Cerebellar nuclear complex (tissue), 1 donor: ENCODE data around the gene TEAD3.
A peak's percentile ranks its signal among the peaks of the same experiment; 100 is the strongest.
"Not testable (repeated sequence)": the region's sequence is repeated elsewhere in the genome, so short reads cannot be mapped to it uniquely, and the experiment has no call there.

Source experiments
- DNase-seq, 2 experiments: peaks; one replicate each; lab custom pipeline; 2025; lab: John Stamatoyannopoulos, UW

The TEAD3 gene

DNA sequence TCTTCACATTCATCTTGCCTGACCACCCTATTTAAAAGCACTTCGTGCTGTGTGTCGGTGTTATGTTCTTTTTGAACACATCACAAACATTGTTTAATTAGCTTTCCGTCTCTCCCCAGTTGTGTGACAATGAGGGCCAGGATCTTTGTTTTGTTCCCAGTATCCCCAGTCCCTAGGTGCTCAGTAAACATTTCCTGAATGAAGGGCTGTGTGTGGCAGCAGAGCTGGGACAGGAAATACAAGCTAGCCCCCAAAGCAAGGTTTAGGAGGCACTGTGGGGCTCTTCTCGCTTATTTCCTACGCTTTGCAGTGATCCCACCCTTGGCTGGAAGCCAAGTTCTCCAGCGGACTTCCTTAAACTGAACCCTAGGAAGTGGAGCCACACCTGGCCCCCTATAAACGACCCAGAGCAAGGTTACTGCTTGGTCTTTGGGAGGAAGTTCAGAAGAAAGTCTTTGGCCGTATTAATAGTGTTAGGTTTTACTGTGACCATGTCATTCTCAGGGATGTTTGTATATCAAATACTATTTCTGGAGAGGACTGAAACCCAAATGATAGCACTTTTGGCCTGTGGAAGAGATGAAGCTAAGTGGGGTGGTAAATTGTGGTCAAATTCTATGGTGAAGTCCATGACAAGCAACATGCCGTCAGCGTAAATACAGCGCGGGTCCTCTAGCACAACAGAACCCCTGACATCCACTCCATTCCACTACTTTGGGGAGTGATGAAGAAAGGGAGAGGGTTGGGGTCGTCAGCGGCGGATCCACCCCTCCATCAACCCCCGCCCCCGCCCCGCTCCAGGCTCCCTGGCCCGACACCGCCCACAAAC lies 45.3 kb downstream of the TEAD3 start:
- DNase-seq = no peak

DNA sequence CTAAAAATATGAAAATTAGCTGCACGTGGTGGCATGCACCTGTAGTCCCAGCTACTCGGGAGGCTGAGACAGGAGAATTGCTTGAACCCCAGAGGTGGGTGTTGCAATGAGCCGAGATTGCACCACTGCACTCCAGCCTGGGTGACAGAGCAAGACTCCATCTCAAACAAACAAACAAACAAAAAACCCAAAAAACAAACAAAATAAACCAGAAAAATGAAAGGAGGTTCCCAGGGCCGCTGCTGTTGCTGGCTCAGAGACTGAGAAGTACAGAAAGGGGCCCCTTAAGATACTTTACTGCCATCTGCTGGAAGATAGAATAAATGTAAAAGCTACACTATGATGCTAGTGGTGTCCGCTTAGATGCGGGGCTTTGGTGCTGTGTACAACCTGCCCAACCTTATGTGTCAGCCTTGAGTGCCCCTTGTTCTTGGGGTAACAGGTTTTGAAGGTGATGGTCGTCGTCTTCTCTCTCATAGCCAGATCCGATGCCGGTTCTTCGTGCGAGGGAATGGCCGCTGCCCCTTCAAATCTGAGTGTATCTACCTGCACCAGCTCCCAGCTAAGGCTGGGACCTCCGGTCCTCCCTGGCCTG lies 47.5 kb downstream of the TEAD3 start:
- peak; percentile 15 to 65 for DNase-seq

DNA sequence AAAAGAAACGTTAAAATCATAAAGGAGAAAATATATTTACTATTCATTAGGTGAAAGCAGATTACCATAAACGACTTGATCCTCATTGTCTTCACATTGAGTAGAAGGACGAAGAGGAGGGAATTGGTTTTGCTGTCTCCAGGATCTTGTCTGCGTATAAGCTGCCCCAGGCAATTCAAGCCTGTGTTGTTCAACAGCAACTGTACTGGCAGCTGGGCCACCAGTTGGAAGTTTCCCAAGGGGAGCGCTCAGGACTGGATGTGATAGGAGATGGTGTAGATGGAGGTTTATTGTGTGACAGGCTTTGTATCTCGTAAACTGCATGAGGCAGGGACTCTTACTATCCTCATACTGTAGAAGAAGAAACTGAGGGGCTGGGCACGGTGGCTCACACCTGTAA lies 48.7 kb downstream of the TEAD3 start:
- no peak for DNase-seq

DNA sequence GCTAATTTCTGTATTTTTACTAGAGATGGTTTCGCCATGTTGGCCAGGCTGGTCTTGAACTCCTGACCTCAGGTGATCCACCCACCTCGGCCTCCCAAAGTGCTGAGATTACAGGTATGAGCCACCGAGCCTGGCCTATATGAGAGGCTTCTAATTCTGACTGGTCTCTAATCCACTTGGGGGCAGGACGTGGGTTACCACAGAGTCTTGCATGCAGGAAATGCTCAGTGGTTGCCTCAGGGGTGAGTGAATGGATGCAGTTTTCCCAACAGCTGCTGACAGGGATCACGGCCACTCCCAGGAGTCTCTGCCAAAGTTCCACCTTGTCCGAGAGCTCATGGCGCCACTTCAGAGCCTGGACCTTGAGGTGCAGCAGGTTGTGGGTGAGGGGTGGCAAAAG lies 51.2 kb downstream of the TEAD3 start:
- no peak for DNase-seq

DNA sequence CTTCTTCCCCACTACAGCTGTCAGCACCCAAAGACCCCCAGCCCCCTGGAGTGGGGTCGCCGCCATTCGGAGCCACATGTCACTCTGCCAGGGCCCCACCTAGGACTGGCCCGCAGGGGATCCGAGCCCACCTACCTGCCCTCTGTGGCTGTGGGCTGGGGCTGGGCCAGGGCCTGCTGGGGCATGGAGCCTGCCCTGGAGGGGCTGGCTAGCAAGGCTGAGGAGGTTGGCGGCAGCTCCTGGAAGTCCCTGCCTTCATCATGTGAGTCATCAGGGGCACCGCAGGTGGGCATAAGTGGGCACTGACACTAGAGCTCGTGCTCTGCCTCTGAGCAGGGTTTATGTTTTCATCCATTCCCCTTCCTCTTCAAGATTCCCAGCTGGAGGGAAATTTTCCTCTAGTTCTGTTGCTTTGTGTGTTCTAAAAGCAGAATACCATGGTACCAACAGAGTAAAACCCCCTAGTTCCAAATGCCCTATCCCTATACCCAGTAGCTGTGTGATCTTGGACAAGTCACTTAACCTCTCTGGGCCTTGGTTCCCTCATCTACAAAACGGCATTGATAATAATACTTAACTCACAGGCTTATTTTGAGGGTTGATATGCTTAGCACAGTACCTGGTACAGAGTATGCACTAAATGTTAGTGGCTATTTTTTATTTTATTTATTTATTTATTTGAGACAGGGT lies 53.4 kb downstream of the TEAD3 start:
- no peak for DNase-seq

DNA sequence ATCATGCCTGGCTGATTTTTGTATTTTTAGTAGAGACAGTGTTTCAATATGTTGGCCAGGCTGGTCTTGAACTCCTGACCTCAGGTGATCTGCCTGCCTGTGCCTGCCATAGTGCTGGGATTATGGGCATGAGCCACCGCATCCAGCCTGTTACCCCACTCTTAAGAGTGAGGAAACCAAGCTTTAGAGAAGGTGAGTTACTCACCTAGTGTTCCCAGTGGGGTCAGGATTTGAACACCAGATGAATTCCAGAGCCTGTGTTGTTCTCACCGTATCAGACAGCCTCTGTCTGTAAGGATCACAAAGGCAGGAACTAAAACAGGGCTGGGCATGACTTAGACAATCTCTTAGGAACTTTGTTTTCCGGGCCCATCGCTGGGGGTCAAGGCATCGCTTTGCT lies 54.2 kb downstream of the TEAD3 start:
- no peak for DNase-seq

DNA sequence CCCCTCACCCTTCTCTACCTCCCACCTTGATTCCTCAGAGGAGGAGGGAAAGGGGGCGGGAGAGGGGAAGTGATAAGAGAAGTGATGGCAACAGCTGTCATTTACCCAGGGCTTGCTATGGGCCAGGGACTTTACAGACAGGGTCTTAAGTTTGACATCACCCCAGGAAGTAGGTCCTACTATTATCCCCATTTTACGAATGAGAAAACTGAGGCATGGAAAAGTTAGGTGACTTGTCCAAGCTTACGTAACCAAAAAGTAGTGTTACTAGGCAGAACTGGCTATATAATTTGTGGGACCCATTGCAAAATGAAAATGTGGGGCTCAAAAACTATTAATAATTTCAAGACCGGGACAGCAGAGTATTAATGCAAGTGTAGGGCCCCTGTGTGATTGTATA lies 55.2 kb downstream of the TEAD3 start:
- no peak for DNase-seq

DNA sequence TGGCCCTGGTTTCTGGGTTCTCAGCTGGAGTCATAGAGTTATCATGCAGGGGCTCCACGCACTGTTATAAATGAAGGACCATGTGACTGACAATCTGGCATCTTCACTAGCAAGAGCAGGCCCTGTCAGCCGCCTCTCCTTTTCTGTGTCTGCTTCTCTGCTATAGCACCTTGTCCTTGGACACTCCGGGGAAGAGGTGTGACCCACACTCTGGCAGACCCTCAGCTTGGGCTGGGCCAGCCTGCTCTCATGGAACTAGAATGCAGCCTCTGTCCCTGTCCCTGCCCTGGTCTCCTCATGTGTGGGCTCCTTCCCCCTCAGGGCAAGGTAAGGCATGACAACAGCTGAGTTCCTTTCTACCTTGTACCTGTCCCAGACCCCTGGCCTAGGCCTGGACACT lies 55.7 kb downstream of the TEAD3 start:
- DNase-seq = no peak

DNA sequence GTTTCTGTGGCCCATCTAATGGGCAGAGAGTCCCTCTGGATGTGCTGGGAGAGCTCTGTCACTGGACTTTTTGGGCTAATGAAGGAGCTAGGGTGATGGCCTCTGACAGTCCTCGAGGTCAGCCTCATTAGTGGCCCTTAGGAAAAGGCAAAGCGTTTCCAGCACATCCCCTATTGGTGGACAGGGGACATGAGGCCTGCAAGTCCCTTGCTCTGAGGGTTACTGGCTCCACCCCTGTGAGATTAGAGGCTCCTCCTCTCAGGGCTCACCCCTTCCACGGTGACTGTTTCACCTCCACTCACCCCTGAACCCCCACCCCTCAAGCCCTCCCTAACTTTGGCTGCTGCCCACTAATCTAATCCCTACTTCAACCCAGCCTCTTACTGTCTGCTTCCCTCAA lies 57.6 kb downstream of the TEAD3 start:
- DNase-seq = no peak

DNA sequence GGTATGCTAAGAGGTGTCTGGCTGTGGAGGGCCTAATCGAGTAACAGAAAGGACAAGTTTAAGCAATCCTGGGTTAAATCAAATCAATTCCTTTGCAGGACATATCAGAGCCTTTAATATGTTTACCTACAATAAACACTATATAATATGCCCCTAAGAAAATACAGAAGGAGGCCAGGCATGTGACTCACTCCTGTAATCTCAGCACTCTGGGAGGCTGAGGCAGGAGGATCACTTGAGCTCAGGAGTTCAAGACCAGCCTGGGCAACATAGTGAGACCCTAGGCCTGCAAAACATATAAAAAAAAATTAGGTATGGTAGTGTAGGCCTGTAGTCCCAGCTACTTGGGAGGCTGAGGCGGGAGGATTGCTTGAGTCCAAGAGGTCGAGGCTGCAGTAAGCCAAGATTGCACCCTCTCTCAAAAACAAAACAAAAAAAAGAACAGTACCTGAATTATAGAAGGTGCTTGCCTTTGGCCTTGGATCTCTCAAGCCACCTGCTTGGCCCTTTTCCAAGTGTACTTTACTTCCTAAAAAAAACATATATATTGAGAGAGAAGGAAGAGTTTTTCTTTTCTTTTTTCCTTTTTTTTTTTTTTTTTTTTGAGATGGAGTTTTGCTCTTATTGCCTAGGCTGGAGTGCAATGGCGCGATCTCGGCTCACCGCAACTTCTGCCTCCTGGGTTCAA lies 58.4 kb downstream of the TEAD3 start:
- DNase-seq = not testable (repeated sequence)

DNA sequence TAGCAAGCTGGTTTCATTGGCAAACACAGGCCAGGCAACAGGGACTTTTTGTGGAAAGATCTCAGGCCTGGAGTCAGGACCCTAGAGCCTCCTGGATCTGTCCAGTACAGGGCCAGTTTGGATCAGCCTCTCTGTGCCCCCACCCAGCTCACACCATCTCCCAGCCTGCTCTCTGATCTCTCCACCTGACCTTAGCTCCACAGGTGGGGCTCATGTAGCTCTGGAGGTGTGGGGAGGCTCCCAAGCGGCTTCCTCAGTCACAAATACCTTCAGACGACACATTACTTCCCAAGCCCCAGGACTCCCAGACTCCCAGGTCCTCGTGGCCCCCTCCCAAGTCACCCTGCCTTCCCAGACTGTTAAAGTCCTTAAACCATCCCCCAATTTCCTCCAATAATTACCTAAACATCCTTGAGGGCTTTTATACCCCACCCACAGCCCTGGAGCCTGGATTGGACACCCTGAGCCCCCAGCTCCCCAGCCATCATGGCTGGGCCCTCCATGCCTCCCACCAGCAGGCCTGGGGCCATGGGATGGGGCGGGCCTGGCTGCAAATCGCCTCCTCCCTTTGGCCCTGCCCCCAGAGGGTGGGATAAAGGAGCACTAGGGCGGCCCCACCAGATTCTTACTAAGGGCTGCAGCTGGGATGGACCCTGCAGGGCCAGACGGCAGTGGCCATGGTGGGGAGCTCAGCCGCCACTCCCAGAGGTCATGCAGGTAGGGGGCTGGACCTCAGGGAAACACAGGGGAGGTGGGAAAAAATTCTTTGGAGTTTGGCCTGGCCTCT lies 60.6 kb downstream of the TEAD3 start:
- no peak for DNase-seq

DNA sequence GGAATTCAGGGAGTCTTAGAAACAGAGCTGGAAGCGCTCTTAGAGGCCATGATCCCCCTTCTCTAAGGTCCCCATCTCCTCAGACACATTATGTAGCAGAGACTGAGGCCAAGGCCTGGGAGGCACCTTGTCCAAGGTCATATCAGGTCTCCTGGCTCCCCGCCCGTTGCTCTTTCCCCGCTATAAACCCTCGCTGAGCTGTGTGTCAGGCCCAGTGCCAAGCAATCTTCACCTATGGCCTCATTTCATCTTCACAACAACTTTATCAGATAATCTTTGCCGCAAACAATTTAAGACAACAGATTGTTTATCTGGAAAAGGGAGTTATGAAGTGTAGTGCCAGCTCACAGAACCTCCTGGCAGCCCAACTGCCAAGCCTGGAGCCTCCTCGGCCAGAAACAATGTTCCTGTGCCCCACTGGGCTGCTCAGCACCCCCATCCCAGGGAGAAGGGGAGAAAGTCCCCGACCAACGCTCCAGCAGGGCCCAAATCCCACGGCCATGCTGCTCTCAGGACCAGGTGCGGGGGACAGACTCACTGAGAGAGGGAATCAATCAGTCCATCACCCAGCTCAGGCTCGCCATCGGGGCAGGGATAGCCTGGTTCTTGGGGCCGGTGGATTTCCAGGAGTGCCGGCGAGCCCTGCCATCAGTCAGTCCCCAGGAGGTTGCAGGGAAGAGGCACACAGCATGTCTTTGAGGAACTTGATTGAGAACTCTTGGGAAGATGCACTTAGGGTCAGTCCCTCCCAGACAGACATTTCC lies 61.6 kb downstream of the TEAD3 start:
- no peak for DNase-seq

DNA sequence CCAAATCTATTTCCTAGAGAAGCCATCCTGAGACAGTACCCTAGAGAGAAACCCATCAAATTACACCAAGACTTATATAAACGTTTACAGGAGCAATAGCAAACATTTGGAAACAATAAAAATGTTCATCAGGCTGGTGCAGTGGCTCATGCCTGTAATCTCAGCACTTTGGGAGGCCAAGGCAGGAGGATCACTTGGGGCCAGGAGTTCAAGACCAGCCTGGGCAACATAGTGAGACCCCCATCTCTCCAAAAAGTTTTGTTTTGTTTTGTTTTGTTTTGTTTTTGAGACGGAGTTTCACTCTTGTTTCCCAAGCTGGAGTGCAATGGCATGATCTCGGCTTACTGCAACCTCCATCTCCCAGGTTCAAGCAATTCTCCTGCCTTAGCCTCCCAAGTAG lies 64.2 kb downstream of the TEAD3 start:
- DNase-seq = not testable (repeated sequence)

DNA sequence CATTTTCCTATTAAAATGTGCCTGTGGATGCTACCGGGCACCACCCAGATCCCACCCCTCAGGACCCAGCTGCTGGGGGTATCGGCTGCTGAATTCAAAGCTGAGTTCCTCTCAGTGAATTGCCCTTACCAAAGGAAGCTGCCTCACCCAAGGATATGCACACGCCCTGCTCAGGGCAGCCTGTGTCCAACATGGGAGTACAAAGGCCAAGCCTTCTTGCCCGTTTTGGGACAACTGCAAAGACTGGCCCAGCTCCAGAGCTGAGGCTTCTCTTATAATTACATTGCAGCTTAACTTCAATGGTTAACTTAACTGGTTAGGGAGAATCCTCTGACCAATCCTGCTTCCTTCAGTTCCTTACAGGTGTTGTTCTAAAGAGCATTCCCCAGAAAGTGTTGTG lies 64.6 kb downstream of the TEAD3 start:
- no peak for DNase-seq

DNA sequence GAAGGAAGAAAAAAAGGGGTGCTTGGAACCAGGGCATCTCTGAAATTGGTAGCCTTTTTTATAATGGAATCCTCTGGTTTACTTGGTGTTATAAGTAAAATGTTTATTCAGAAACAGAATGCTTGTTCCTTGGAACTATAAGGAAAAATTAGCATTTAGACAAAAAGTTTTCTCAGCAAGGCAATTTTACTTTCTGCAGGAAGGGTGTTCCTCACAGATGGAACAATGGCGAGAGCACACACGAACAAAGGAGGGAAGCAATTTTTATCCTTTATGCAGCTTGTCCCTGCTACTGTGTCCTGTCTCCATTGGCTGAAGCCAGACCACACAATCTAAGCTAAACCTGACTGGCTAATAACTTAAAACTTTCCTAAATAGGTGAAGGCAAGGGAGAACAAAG lies 67.4 kb downstream of the TEAD3 start:
- no peak for DNase-seq

DNA sequence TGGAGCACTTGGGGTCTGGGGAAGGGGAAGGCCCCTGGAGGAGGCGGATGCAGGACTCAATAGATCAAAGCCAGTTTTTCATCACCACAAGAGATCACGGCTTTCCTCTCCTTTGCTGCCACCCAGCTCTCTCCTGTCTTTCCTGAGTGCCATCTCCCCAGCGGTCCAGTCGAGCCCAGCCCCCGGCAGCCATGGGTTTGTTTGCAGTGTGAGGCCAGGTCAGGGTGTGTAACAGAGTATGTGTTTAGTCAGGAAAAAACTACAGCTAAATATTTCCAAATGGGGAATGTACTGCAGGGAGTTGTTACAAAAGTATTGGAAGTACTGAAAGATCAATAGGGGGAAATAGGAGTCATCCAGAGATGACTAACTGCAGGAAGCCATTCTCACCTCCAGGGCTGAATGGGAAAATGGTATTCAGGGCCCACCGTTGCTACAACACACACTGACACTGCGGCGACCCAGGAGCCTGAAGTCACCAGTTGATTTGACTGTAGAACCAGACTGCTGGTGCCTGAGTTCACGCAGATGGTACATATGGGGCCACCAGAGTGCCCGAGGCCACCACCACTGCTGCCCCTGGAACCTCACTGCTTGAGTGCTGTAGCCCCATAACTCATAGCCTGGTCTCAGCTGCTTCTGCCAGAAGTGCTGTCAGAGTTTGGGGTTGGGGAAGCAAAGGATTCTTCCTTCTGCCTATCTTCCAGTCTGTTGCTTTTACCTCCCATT lies 68.3 kb downstream of the TEAD3 start:
- DNase-seq = no peak

DNA sequence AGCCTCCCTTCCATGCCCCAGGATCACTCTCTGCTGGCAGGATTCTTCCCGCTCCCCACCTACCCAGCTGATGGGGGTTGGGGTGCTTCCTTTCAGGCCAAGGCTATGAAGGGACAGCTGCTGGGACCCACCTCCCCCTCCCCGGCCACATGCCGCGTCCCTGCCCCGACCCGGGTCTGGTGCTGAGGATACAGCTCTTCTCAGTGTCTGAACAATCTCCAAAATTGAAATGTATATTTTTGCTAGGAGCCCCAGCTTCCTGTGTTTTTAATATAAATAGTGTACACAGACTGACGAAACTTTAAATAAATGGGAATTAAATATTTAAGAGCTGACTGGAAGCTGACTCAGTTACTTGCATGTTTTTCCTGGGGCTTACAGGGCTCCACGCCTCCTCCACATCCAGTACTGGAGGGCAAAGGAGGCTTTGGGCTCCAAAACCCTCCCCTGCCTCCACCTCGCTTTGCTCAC lies 69.0 kb downstream of the TEAD3 start:
- no peak for DNase-seq

DNA sequence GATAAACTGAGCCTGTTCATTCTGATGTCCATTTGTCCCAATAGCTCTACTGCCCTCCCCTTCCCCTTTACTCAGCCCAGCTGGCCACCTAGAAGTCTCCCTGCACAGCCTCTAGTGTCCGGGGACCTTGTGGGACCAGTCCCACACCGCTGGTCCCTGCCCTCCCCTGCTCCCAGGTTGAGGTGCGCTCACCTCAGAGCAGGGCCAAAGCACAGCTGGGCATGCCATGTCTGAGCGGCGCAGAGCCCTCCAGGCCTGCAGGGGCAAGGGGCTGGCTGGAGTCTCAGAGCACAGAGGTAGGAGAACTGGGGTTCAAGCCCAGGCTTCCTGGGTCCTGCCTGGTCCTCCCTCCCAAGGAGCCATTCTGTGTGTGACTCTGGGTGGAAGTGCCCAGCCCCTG lies 69.4 kb downstream of the TEAD3 start:
- no peak for DNase-seq

DNA sequence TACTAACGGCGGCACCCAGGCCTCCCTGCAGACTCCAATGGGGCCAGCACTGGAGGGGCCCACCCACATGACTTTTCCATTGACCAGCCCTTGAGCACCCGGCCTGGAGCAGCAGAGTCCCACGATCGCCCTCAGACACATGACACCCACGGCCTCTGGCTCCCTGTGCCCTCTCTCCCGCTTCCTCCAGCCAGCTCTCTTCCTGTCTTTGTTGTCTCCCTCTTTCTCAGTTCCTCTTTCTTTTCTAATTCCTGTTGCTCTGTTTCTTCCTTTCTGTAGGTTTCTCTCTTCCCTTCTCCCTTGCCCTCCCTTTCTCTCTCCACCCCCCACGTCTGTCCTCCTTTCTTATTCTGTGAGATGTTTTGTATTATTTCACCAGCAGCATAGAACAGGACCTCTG lies 70.8 kb downstream of the TEAD3 start:
- no peak for DNase-seq

DNA sequence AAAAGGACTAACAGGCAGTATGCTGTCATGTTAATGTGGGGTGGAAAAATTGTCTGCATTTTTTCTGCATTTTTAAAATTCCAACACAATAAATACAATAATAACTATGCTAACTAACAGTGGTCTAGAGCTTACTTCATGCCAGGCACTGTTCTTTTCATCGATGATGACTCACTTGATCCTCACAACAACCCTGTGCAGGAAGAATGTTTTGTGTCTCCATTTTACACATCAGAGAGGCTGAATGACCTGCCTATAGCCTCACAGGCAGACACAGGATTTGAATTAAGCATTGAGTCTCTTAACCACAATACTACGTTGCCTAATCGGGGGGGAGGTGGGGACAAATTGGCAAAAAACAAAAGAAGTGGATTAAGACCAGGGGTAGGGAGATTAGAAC lies 71.6 kb downstream of the TEAD3 start:
- DNase-seq = no peak
